HG02623 (cell line): ENCODE data around the gene ENTHD1.

ENCODE experiments used
- ATAC-seq: cut with Tn5 transposase; IDR thresholded peaks from one replicate; pipeline ENCODE4 v1.9.1; 2021; ENCODE audit warnings: moderate library complexity; ENCODE audit not compliant: unreplicated experiment

The ENTHD1 gene

DNA sequence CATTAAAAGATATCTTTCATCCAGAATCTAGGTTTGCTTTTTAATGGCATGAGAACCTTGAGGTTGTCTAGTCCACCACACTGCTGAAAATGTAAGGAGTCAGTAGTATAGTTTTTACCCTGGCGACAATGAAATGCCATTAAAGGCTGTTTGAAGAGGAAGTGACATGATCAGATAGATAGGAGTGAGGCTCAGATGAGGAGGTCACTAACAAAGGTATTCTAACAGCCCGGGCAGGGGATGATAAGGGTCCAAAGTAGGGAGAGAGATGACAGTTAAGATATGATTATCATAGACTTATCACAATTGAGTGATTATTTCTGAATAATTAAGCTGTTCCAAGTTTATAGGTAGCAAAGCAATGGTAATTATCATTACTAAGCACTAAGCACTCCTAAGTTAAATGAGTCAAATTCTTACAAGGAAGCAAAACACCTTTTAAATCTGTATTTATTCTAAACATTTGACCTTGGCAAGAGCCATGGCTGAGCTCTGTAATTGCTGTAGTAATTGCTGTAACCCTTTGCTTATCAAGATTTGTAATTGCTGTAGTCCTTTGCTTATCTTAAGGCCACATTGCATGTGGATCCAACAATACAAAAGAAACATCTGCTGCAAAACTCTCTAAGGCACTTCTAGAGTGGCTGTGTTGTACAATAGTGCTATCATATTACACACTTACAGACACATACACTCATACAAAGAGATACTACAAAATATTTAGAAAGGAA lies 92.6 kb downstream of the ENTHD1 start:
- no peak for ATAC-seq

DNA sequence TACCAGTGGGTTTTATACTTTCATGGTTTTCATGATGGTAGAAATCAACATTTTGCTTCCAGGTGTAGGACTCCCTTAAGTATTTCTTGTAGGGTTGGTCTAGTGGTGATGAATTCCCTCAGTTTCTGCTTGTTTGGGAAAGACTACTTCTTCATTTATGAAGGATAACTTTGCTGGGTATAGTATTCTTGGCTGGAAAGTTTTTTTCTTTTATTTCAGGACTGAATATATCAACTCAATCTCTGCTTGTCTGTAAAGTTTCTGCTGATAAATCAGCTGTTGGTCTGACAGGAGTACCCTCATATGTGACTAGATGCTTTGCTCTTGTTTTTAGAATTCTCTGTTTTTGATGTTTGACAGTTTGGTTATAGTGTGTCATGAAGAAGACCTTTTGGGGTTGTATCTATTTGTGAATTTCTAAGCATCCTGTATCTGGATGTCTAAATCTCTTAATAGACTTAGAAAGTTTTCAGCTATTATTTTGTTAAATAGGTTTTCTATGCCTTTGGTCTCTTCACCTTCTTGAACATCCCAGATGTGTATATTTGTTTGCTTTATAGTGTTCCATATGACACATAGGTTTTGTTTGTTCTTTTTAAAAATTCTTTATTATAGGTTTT lies 95.9 kb downstream of the ENTHD1 start:
- ATAC-seq = no peak

DNA sequence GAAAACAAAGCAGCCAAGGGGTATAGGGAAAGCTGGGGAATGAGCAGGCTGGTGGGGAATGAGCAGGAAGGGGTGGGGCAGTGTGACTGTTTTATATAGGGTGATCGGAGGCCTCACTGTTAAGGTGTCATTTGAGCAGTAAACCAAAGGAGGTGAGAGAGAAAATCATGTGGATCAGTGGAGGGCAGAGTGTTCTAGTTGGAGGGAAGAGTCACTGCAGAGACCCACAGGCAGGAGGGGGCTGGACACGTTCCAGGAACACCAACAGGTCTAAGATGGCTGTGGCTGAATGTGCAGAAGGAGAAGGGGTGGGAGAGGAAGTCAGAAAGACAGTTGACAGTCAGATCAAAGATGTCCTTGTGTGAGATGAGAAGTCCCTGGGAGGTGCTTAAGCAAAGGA lies 103.8 kb downstream of the ENTHD1 start:
- no peak for ATAC-seq

DNA sequence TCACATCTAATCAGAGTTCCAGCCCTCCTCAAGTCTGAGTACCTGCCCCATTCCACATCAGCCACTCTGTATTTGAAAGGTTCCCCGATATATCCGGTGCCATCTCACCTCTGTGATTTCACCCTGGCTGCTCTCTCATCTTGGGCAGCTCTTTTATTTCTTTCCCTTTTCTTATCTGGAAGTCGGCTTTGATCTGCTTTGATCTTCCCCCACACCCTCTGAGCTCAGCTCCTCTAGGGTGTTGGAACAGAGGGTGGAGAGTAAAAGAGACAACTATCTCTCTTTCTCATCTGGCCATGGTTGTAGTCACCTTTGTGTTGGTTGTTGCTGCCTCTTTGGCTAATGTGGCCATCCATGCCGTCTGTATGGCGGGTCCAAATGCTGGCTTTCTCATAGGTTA lies 108.3 kb downstream of the ENTHD1 start:
- no peak for ATAC-seq

DNA sequence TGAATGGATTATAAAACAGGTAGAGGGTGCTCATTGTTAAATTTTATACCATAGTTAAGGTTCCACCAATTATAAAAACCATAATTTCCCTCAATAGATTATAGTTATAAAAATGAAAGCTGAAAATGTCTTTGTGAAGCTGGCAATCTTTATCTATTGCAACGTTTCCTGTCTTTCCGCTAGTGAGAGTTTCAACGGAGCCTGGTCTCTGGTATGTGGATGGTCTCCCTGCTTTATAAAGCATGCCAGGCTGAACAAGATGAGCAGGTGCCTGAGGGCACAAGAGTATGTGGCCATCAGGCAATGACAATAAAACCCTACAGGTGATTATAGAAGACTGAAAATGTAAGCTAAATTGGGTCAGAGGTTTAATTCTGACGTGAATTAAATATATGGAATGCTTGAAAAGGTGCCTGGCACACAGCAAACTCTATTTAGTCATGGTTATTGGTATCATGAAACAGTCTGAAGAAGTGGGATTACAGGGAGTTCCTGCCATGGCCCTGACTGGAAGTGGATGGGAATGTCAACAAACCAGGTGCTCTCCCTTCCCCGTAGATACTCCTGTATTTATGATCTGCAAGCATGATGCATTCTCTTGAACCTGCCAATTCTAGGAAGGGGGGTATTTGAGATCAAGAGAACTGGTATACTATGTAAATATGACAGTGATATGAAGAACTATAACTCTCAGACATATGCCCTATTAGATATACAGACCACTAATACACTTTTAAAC lies 115.7 kb downstream of the ENTHD1 start:
- ATAC-seq = no peak

DNA sequence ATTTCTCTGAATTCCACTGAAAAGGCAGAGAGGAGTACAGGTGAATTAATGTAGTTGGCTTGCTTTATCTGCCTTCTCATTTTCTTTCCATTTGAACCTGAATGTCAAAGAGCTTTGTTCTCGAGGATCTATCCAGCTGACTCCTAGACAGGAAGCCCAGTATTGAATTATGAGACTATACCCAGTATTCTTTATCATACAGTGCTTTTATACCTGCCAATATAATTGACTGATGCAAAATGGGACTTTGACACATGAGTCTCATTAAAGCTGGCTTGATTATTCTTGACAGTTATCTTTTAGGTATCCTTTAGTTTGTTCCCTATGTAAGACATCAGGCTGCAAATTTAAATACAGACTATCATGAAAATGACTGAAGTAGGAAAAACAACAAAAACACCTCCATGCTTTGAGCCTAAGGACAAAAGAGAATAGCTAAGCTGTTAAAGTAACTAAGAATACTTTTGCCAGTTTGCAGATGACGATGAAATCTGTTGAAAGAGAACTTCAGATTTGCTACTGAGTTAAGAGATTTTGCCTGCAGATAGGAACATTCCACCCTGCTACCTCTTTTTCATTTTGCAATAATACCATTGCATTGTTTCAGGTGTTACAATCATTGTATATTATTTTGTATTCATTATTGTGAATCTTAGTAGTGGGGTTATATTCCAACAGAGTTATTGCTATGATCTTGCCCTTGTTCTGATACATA lies 117.1 kb downstream of the ENTHD1 start:
- ATAC-seq = no peak

DNA sequence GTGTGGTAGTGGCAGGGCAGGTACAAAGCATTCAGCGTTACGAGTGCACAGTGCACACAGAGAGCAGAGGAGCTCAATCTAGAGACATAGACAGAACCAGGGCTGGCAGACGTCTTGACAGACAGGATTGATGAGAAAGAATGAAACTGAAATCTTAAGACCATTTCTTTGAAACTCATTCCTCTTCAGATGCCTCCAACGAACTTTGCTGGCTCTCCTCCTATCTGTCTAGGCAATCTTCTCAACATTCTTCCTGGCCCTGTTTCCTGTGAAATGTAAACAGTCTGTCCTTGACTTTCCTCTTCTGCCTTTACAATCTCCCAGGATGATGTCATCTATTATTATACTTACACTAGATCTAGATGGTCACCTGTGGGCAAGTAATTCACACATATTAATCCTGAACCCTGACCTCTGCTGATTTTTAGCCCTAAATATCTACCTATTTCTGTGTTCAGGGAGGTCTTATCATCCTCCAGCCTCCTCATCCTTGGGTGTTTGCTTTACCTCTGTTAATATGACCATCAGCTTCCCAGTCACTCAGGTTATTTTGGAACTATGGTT lies 119.5 kb downstream of the ENTHD1 start:
- peak; percentile 63 for ATAC-seq

DNA sequence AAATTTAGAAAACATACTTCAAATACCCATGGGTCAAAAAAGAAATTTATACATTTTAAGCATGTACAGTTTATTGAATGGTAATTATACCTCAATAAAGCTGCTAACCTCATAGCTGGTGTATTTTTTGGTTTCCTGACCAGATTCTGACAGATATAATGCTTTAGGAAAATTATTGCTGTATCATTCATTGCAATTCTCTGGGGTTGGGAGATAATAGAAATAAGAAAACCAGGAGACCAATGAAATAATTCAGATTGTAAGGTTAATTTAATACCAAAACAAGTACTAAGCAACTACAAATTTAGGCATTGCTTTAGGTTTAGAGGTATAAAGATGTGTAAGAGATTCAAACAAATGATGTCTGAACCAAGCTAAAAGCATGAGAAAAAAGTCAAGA lies 120.1 kb downstream of the ENTHD1 start:
- ATAC-seq = no peak

DNA sequence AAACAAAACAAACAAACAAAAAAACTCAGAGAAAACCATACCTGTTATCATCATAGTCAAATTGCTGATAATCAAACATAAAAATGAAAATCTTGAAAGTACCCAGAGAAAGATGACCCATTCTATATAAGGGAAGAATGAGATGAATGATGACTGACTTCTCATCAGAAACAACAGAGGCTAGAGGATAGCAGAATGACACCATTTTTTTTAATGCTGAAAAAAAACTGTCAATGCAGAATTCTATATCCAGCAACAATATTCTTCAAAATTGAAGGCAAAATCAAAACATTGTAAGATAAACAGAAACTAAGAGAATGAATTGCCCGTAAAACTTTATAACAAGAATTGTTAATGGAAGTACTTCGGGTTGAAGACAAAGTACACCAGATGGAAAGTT lies 122.1 kb downstream of the ENTHD1 start:
- ATAC-seq = no peak

DNA sequence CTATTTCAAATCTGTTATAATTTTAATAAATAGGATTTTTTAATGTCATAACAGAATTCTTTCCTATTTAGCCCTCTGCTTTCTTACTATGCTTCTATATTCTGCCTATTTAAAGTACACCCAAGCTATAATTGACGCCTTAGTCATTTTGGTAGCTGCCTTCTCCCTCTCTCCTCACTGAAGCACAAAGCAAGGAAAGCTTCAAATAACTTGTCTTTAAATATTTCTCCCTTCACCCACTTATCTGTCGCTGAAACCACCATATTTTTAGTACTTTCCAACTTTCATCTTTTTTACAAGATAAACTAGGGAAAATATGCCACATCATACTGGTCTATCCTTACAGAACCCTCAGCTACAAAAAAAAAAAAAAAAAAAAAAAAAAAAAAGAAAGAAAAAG lies 127.9 kb downstream of the ENTHD1 start:
- no peak for ATAC-seq

DNA sequence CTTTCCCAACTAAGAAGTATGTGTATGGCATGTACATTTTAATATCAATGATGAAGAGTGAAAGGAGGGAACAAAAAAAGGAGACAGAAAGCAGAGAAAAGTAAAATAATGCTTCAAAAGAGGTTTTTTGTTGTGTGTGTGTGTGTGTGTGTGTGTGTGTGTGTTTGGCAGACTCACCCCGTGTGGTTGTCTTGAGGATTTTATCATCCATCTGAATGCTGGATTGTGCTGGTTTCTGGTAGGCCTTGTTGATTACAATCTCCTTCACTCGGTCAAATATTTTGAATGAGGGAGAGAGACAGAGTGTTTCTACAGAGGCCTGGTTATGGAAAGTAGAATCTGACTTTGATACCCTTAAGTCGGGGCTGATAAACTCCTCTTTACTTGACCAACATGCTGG lies 128.5 kb downstream of the ENTHD1 start:
- ATAC-seq = no peak

DNA sequence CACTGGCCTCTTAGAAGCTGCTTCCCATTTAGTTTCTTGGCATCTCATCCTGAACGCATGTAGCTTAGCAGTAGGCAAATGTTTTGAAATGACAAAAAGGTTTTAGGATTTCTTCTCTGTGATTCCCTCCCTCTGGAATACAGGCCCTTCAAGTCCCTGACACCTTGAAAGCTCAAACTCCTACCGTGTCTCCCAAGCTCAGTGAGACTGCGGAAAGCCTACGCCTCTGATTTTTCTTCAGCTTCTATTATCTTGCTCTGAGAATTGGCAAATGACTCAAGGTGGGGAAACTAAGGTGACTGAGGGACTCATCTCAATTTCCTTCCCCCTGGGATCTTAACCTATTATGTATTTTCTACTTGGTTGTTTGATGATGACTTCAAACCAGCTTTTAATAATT lies 130.3 kb downstream of the ENTHD1 start:
- no peak for ATAC-seq

DNA sequence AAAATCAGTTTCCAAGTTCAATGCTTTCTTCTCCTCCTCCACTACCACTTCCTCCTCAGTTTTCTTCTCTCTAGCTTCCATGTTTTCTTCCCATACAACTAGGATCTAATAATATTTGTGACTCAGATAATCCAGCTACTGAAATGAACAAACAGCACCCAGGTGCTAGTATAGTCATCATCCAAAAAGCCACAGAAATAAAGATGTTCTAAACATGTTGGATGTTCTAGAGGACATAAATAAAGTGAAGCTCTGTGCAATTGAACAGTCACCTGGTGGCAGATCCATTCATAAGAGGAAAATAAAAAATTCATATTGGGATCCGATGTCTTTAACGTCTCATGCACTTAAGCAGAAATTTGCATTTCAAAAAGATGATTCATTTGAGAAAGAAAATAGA lies 142.8 kb downstream of the ENTHD1 start:
- no peak for ATAC-seq

DNA sequence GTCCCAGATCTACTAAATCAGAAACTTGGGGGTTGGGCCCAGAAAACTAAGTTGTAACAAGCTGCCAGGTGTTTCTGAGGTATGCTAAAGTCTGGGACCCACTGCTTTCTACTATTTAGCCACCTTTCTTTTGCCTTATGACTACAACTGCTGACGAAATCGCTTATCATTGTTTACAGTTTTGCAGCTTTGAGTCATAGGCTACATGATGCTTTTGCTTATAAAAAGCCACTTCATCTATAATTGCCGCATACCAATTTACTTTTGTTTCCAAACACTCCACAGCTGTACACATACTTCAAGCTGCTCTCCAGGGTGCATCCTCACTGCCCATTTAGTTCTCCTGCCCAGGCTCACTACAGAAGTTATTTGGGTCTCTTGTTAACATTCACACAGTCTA lies 144.7 kb downstream of the ENTHD1 start:
- ATAC-seq = no peak

DNA sequence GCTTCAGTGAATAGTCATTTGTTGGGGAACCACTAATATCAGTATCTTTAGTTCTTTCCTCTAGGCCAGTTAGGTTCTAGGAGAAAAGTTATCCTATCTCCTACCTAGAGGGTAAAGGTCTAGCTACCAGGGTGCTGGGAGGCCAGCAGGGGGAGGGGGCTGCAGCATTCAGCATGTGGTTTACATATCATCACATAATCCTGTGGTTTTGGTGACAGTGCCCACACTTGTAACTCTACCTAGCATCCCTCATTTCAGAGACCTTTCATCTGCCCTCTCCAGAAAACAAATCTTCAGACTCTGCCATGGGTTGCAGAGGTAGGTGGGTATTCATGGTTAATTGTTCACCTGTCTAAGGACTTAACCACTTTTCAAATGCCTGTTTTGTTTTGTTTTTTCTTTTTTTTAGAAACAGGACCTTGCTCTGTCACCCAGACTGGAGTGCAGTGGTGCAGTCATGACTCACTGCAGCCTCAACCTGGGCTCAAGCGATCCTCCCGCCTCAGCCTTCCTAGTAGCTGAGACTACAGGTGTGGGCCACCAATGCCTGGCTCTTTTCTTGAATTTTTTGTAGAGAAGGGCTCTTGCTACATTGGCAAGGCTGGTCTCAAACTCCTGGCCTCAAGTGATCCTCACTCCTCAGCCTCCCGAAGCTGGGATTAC lies 146.8 kb downstream of the ENTHD1 start:
- ATAC-seq = no peak

DNA sequence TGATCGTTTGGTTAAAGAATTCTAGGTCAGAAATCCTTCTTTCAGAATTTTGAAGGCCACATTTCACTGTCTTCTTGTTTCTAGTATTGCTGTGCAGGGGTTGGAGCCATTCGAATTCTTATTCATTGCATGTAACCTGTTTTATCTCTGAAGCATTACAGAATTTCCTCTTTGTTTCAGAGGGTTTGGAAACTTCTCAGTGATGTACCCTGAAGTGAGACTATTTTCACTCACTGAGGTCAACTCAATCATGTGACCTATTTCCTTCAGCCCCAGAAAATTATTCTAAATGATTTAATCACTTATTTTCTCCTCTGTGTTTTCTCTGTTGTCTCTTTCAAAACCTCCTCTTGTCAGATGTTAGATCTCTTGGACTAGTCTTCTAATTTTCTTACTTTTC lies 147.8 kb downstream of the ENTHD1 start:
- ATAC-seq = no peak

DNA sequence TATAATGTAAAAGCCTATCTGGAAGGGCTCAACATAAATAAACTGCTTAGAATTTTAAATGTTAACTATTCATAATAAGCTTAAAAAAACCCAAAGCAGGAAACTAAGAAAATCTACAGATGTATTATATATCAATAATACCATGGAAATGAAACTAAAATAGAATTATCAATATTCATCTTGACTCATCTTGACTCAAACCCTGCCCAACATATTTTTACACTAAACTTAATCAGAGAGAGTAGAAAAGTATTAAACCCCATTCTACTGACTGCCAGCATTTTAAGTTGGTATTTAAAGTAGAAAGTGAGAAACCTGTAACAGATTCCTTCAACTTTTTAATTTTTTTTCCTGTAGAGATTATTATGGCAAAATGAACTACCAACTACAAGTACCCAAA lies 149.2 kb downstream of the ENTHD1 start:
- ATAC-seq = no peak

DNA sequence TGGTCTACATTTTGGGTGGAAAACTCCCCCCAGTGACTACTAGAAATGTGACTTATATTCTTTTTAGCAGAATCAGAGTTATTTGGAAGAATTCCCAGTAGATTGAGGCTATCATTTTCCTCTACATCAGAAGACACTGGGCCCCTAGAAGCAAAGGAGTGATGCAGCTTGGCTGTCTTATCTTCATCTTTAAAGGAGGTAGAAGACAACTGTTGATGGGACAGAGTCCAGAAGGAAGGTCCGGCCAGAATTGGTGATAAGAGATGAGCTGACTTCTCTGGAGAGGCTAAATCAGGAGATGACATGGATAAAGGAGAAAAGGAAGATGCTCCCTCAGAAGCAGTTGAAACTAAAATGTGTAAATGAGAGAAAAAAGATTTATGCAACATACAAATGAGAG lies 149.6 kb downstream of the ENTHD1 start:
- ATAC-seq = no peak

DNA sequence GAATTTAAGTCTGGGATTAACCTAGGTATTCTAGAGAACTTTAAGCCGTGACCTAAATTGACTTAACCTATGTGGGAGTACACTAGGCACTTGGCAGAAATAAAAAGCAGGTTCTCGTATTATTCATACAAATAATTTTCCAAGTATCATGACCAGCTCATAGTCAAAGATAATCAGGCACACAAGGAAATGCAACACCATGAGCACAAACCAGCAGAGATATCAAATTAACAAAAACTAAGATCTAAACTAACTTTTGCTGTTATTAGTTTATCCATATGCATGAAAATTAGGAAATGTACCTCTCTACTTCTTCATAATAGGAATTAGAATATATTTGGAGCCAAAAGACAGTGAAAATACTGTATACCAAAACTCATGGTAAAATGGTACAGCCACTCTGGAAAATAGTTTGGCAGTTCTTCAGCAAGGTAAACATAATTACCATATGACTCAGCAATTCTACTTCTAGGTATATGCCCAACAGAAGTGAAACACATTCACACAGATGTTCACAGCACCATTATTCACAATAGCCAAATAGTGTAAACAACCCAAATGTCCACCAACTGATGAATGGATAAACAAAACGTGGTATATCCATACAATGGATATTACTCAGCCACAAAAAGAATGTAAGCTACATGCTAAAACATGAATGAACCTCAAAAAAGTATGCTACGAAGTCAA lies 154.1 kb downstream of the ENTHD1 start:
- ATAC-seq = no peak

DNA sequence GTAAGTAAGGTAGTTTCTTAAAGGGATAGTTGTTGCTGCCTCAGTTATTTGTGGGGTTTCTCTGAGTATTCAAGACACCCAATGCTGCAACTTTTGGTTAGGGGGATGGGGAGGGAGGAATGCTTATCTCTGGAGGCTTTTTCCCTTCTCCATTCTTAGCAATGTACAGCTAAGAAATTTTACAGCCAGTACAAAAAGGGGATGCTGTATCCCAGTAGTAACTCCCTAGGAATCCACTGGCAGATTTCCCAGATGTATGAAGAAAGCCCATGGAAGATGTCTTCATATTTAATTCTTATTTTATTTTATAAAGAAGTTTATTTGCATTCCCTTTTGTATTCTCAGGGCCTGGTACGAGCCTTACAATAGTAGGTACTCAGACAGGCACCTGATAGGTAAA lies 154.8 kb downstream of the ENTHD1 start:
- ATAC-seq = no peak
